Measurements from ENCODE around the gene CHRNA5. TPM values are rescaled to one million over a fixed set of nuclear protein-coding genes. Genes with fewer than 3 reads are reported as not detected.
"Not testable (repeated sequence)": the region's sequence is repeated elsewhere in the genome, so short reads cannot be mapped to it uniquely, and the experiment has no call there.

Gene CHRNA5
- total and polyA plus RNA-seq, 12 donors: 0.18 to 1.7 (median 1.3) TPM; not detected in 1

DNA sequence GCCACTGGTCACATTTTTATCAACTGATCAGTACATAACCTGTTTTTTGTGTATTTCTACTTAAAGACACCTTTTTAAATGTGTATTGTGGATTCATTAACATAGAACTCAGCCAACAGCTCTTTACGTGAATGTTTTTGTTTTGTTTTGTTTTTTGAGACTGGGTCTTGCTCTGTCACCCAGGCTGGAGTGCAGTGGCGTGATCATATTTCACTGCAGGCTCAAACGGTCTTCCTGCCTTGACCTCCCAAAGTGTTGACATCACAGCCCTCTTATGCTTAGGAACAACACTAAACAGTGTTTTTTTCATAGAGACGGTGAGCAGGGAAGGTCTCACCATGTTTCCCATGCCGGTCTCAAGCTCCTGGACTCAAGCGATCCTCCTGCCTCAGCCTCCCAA, 15.1 kb upstream of the CHRNA5 start:
- Histone ChIP-seq H3K36me3 (replicated peaks in 1 of 2) (peaks cover 0 to 59% of the 10 kb centered on the region in 2 donors), H3K27me3 (no peaks in the 10 kb centered on the region), H3K27ac (no peak overlapping the region), H3K4me3 (no peak overlapping the region), H3K9me3 (replicated peaks in 1 of 3) (no peaks in the 10 kb centered on the region), H3K4me1 (replicated peaks in 1 of 2) (no peaks in the 10 kb centered on the region)
- 78 to 81% (median 80%) methylated on average over 6 of the region's 6 CpGs for WGBS, 4 donors
- no peak for DNase-seq
- intact Hi-C loops (cut with DNase I): no loop called here
- TF ChIP-seq POLR2A (IDR thresholded peaks at IDR 0.05): no peak
- TF ChIP-seq, protein P1, sequence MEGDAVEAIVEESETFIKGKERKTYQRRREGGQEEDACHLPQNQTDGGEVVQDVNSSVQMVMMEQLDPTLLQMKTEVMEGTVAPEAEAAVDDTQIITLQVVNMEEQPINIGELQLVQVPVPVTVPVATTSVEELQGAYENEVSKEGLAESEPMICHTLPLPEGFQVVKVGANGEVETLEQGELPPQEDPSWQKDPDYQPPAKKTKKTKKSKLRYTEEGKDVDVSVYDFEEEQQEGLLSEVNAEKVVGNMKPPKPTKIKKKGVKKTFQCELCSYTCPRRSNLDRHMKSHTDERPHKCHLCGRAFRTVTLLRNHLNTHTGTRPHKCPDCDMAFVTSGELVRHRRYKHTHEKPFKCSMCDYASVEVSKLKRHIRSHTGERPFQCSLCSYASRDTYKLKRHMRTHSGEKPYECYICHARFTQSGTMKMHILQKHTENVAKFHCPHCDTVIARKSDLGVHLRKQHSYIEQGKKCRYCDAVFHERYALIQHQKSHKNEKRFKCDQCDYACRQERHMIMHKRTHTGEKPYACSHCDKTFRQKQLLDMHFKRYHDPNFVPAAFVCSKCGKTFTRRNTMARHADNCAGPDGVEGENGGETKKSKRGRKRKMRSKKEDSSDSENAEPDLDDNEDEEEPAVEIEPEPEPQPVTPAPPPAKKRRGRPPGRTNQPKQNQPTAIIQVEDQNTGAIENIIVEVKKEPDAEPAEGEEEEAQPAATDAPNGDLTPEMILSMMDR (IDR thresholded peaks at IDR 0.05): no peak

DNA sequence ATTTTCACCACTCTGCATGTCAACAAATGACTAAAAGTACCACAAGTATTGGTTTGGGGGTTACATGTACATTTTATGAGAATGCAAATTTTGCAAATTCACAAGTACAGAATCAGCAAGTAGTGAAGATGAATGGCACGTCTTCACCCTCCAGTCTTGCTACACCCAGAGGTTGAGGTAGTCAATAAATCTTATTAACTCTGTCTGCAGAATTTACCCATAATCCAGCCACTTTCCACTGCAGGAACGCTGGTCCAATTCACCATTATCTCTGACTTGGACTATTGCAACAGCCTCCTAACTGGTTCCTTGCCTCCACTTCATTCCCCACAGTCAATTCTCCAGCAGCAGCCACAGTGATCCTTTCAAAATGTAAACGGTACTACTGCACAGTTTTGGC, 14.5 kb upstream of the CHRNA5 start:
- Histone ChIP-seq H3K27me3 (no peaks in the 10 kb centered on the region), H3K36me3 (replicated peaks in 1 of 2) (peaks cover 0 to 52% of the 10 kb centered on the region in 2 donors), H3K4me1 (replicated peaks in 1 of 2) (no peaks in the 10 kb centered on the region), H3K9me3 (replicated peaks in 1 of 3) (no peaks in the 10 kb centered on the region), H3K4me3 (no peak overlapping the region), H3K27ac (no peak overlapping the region)
- no peak for DNase-seq
- WGBS, 4 donors: 67 to 79% (median 71%) methylated on average over 3 of the region's 3 CpGs
- TF ChIP-seq, protein P1 (IDR thresholded peaks at IDR 0.05): no peak
- no peak for TF ChIP-seq POLR2A (IDR thresholded peaks at IDR 0.05)
- intact Hi-C loops (cut with DNase I): no loop called here

DNA sequence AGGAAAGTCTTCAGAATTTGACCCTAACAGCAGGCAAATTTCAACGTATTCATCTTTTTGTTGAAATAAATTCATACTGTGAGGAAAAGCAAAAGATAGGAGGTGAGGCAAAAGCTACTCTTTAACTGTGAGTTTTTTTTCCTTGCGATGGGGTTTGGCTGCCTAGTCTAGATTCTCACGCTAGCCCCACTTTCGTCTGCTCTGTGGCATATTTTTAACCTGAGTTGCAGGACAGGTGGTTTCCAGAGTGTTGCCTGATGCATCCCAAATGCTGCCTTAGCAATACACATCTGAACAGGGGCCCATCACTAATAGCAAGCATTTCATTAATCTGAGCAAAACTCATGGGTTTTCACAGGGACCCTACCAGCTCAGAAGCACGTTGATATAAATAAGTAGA, 13.4 kb upstream of the CHRNA5 start:
- 84 to 91% (median 86%) methylated on average over 5 of the region's 5 CpGs for WGBS, 4 donors
- H3K4me1 ChIP-seq (replicated peaks in 1 of 2): no peaks in the 10 kb centered on the region
- DNase-seq: no peak
- no peaks in the 10 kb centered on the region for H3K27me3 ChIP-seq
- intact Hi-C loops (cut with DNase I): no loop called here
- H3K9me3 ChIP-seq (replicated peaks in 1 of 3): no peaks in the 10 kb centered on the region
- no peak overlapping the region for H3K4me3 ChIP-seq
- TF ChIP-seq POLR2A (IDR thresholded peaks at IDR 0.05): no peak
- TF ChIP-seq, protein P1 (IDR thresholded peaks at IDR 0.05): no peak
- H3K27ac ChIP-seq: no peak overlapping the region
- H3K36me3 ChIP-seq (replicated peaks in 1 of 2): peaks cover 0 to 42% of the 10 kb centered on the region in 2 donors

DNA sequence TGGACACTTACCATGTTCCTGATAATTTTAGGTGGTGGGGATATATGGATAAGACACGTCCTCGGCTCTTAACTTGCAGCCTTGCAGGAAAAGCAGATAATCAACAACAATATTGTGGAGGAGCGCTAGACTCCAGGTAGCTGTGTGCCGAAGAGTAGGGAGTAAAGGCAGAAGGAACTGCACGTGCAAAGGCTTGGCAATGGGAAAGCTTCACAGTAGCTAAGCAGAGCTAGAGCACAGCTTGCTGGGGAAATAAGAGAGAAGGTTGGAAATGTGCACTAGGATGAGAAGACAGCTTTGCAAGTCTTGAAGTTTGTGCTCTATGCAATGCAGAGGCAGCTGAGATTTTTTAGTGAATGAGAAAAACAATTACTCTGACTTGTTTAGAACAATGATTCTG, 12.7 kb upstream of the CHRNA5 start:
- H3K4me3 ChIP-seq: no peak overlapping the region
- H3K27me3 ChIP-seq: no peaks in the 10 kb centered on the region
- peaks cover 0 to 35% of the 10 kb centered on the region in 2 donors for H3K36me3 ChIP-seq (replicated peaks in 1 of 2)
- intact Hi-C loops (cut with DNase I): no loop called here
- TF ChIP-seq, protein P1 (IDR thresholded peaks at IDR 0.05): no peak
- no peak for TF ChIP-seq POLR2A (IDR thresholded peaks at IDR 0.05)
- no peak for DNase-seq
- no peaks in the 10 kb centered on the region for H3K4me1 ChIP-seq (replicated peaks in 1 of 2)
- WGBS, 4 donors: 68 to 73% (median 69%) methylated on average over 5 of the region's 5 CpGs
- H3K27ac ChIP-seq: no peak overlapping the region
- H3K9me3 ChIP-seq (replicated peaks in 1 of 3): no peaks in the 10 kb centered on the region

DNA sequence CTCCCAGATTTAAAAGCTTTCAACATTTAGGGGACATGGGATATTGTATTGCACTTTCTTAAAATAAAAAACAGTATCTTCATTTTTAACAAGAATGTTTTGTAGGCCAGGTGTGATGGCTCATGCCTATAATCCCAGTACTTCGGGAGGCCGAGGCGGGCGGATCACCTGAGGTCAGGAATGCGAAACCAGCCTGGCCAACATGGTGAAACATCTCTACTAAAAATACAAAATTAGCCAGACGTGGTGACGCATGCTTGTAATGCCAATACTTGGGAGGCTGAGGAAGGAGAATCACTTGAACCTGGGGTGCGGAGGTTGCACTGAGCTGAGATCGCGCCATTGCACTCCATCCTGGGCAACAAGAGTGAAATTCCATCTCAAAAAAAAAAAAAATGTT, 5.1 kb upstream of the CHRNA5 start:
- H3K27ac ChIP-seq; H3K4me3 ChIP-seq; H3K4me1 ChIP-seq (replicated peaks in 1 of 2); H3K36me3 ChIP-seq (replicated peaks in 1 of 2); H3K27me3 ChIP-seq; H3K9me3 ChIP-seq (replicated peaks in 1 of 3); intact Hi-C loops (cut with DNase I); DNase-seq: not testable (repeated sequence)
- WGBS, 4 donors: 83 to 96% (median 93%) methylated on average over 10 of the region's 10 CpGs

Measured in adrenal gland (tissue), 12 donors.